ENCODE results near the gene MBL2. TPM values are rescaled to one million over a fixed set of nuclear protein-coding genes. Genes with fewer than 3 reads are reported as not detected.
A peak's percentile ranks its signal among the peaks of the same experiment; 100 is the strongest.

MBL2 gene
- not detected in 2 replicates for total RNA-seq

- POLR2A ChIA-PET = no interaction called here
- H3K27ac Mint-ChIP-seq = no peak within 1 kb of the TSS
- no peaks in the 10 kb centered on the region for H3K4me1 Mint-ChIP-seq
- intact Hi-C loops (cut with micrococcal nuclease) = no loop called here
- CTCF ChIA-PET = no interaction called here
- no peak for TF ChIP-seq CTCF (IDR thresholded peaks at IDR 0.05)
- no peak for ATAC-seq (ENCODE audit: low read depth)
- H3K36me3 Mint-ChIP-seq (ENCODE audit: low read depth) = no peaks in the 10 kb centered on the region
- no peaks in the 10 kb centered on the region for H3K9me3 Mint-ChIP-seq
- H3K27me3 Mint-ChIP-seq = no peaks in the 10 kb centered on the region
- no peak within 1 kb of the TSS for H3K4me3 Mint-ChIP-seq
- no peak for DNase-seq
Observed at GRCh38 chr10:52772623-52773022, at the start of gene MBL2. Gene MBL2 (minus strand): TSS chr10:52772784. CDS start chr10:52771635, 1,149 bp downstream.

GRCh38 chr10:52820309-52820708, 47.7 kb upstream of the MBL2 start:
- no peaks in the 10 kb centered on the region for H3K36me3 Mint-ChIP-seq (ENCODE audit: low read depth)
- intact Hi-C loops (cut with micrococcal nuclease) = no loop called here
- TF ChIP-seq CTCF (IDR thresholded peaks at IDR 0.05) = no peak

GRCh38 chr10:52818019-52818418, 45.4 kb upstream of the MBL2 start:
- DNase-seq = no peak
- ChIA-PET CTCF (interaction anchor here (1.2 kb wide), 1 partner anchor 13 kb away, joined by 4 read pairs; no protein-coding TSS in a partner anchor), POLR2A (no interaction called here)
- no peak for TF ChIP-seq CTCF (IDR thresholded peaks at IDR 0.05)
- peak; percentile 14 for ATAC-seq (ENCODE audit: low read depth)
- H3K4me3 Mint-ChIP-seq = no peak overlapping the region
- H3K36me3 Mint-ChIP-seq (ENCODE audit: low read depth) = no peaks in the 10 kb centered on the region
- no peak overlapping the region for H3K27ac Mint-ChIP-seq
- H3K4me1 Mint-ChIP-seq = peaks cover 6% of the 10 kb centered on the region
- intact Hi-C loops (cut with micrococcal nuclease) = no loop called here
- H3K9me3 Mint-ChIP-seq = no peaks in the 10 kb centered on the region
- no peaks in the 10 kb centered on the region for H3K27me3 Mint-ChIP-seq

More at GRCh38 chr10:52820309-52820708, 47.7 kb upstream of the MBL2 start:
- H3K4me3 Mint-ChIP-seq = no peak overlapping the region
- H3K27ac Mint-ChIP-seq = no peak overlapping the region
- no peaks in the 10 kb centered on the region for H3K27me3 Mint-ChIP-seq
- POLR2A ChIA-PET = no interaction called here
- CTCF ChIA-PET = no interaction called here
- ATAC-seq (ENCODE audit: low read depth) (no peak), DNase-seq (no peak)
- no peaks in the 10 kb centered on the region for H3K9me3 Mint-ChIP-seq
- no peaks in the 10 kb centered on the region for H3K4me1 Mint-ChIP-seq

GRCh38 chr10:52814506-52814905, 41.9 kb upstream of the MBL2 start:
- intact Hi-C loops (cut with micrococcal nuclease) = no loop called here
- no peak overlapping the region for H3K27ac Mint-ChIP-seq

GRCh38 chr10:52811776-52812175, 39.2 kb upstream of the MBL2 start:
- ChIA-PET CTCF (no interaction called here), POLR2A (no interaction called here)
- no peak for ATAC-seq (ENCODE audit: low read depth)
- intact Hi-C loops (cut with micrococcal nuclease) = no loop called here
- H3K4me3 Mint-ChIP-seq = no peak overlapping the region
- TF ChIP-seq CTCF (IDR thresholded peaks at IDR 0.05) = no peak
- H3K4me1 Mint-ChIP-seq = peaks cover 6% of the 10 kb centered on the region
- DNase-seq = no peak
- H3K9me3 Mint-ChIP-seq = no peaks in the 10 kb centered on the region
- H3K27me3 Mint-ChIP-seq = no peaks in the 10 kb centered on the region
- H3K36me3 Mint-ChIP-seq (ENCODE audit: low read depth) = no peaks in the 10 kb centered on the region
- H3K27ac Mint-ChIP-seq = no peak overlapping the region

More at GRCh38 chr10:52814506-52814905, 41.9 kb upstream of the MBL2 start:
- CTCF ChIA-PET = no interaction called here
- no peak for ATAC-seq (ENCODE audit: low read depth)
- no peaks in the 10 kb centered on the region for H3K36me3 Mint-ChIP-seq (ENCODE audit: low read depth)
- TF ChIP-seq CTCF (IDR thresholded peaks at IDR 0.05) = no peak
- DNase-seq = no peak
- H3K27me3 Mint-ChIP-seq = no peaks in the 10 kb centered on the region
- no peak overlapping the region for H3K4me3 Mint-ChIP-seq
- H3K9me3 Mint-ChIP-seq = no peaks in the 10 kb centered on the region
- peaks cover 6% of the 10 kb centered on the region for H3K4me1 Mint-ChIP-seq
- POLR2A ChIA-PET = no interaction called here
